Measurements from ENCODE around the gene CD99.
"Not testable (repeated sequence)": the region's sequence is repeated elsewhere in the genome, so short reads cannot be mapped to it uniquely, and the experiment has no call there.

Gene CD99

DNA sequence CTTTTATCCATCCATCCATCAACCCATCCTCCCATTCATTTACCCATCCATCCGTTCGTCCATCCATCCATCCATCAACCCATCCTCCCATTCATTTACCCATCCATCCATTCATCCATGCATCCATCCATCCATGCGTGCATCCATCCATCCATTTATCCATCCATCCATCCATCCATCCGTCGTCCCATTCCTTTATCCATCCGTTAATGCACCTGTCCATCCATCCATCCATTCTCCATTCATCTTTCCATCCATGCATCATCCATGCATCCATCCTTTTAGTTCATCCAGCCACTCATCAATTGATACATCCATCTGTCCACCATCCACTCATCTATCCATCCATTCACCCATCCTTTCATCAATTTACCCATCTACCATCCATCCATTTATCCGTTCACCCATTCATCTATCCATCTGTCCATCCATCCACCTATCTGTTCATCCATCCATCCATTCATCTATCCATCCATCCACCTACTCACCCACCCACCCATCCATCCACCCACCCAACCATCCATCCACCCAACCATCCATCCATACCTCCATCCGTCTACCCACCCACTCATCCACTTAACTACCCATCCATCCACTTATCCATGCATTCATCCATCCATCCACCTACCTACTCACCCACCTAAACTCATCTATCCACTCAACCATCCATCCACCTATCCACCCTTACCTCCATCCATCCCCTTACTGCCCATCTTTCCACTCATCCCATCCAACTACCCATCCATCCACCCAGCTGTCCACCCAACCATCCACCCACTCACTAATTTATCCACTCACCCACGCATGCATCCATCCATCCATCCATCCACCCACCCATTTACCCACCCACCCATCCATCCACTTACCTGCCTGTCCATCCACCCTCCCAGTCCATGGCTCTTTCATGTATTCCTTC is 9.6 kb downstream of the CD99 start:
- no peak for DNase-seq

DNA sequence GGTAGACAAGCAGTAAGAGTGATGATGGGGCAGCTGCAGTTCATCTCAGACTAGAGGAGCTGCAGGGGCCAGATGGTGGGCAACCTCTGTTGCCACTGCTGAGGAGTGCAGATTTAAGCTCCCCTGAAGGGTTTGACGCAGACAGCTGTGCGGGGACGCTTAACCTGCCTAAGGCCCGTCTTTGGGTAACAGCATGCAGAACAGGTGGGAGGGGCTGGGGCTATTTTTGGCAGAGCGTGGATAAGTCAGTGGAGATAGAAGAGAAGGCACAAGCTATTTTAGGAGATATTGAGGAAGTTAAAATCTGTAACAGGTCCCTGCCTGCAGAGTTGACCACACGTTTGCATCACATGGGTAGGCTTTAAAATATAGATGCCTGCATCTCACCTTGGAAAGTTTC is 10.5 kb downstream of the CD99 start:
- no peak for DNase-seq

DNA sequence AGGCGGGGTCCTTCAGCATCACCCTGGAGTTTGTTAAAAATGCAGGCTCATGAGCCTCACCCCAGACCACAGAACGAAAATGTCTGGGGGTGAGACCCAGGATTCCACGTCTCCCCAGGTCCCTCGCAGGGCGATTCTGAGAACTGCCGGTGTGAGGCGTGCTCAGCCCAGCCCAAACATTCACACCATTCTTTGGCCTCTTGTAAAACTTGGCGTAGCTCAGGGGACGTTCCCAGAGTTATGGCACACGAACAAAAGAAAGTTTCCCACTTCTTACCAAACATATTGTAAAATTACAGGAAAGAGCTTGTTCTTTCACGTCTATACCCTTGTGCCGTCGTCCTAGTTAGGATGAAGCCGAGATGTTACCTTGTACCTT is 12.9 kb downstream of the CD99 start:
- DNase-seq, result no peak

DNA sequence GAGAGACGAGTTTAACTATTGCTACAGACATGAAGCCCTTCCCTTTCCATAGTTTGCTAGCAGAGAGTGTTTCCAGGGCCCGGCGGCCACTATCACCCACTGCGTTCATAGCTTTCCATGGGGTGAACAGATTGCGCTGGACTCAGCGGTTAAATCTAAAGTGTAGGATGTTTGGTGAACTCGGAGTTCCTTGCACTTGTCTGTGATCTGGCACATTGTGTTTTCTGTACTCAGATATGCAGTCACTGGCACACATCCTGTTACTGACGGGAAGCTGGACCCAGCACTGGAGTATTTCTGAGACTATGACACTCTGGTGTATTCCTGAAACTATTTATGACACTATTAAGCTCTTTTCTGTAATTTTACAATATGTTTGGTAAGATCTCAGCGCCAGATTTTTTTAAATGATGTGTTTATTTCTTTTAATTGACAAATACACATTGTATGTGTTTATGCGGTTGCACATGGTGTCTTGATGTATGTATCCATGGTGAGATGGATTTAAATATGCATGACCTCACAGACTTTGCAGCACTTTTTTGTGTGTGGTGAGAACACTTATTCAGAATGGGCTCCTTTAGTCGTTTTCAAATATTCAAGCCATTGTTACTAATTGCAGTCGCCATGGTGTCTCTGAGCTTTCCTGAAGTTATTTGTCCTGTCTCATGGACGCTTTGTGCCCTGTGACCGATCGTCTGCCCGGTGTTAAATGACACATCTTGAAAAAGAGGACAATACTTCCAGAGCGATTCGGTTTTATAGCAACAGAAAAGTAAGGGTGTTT is 14.1 kb downstream of the CD99 start:
- no peak for DNase-seq

DNA sequence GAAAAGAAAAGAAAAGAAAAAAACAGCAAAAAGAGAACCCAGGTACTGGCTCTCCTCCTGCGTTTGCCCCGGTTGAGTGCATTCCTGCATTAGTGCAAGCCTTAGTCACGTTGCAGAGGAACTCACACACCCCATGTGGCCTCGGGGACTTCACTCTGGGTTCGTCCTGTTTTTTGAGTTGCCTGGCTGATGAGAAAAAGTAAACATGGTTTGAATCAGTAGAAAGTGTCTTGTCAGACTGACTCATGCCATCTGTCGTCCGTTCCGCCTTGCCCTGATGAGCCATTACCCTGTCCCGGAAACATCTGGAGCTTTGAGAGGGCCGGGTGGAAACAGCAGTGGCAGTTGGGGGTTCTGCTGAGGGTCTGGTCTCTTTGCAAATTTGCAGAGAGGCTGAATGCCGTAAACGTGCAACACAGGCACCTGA is 16.3 kb downstream of the CD99 start:
- DNase-seq, result peak; percentile 37 to 53

DNA sequence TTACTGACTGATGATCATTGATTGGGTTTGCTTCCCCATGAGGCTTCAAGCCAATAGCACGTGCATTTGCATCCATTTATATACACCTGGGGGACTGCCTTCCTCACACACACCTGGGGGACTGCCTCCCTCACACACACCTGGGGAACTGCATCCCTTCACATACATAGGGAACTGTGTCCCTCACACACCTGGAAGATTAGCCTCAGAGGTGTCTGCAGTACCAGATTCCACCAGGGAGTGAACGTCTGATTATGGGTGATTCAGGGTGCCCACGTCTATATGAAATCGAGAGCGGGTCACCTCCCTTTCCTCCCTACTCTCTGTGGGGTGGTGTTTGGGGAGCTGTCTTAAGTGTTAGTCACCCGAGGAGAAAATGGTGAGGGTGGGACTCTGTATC is 16.9 kb downstream of the CD99 start:
- DNase-seq, result no peak

DNA sequence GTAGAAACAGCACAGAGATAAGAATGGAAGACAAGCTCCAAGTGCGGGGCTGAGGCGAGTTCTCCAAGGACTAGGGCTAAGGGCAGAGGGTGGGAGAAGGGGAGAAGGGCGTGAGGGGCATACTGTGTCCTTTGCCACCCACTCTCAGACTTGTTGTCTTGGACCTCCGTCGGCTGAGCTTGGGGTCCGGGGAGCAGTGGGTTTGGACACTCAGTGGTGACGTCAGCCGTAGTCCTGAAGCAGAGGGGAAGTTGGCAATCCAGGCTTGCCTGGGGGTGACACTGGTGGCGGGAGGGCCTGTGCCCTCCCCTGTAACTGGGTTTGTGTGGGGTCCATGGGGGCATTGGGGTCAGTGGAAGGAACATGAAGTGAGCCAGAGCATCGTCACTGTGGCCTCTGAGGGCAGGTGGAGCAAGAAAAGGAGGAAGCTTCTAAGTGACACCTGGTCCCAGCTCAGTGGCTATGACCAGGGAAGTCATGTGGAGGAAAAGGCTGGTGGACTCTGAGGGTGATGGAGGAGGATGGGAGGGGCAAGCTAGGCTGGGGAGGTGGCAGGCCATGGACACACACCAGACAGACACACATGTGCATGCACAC is 17.6 kb downstream of the CD99 start:
- DNase-seq, result no peak

DNA sequence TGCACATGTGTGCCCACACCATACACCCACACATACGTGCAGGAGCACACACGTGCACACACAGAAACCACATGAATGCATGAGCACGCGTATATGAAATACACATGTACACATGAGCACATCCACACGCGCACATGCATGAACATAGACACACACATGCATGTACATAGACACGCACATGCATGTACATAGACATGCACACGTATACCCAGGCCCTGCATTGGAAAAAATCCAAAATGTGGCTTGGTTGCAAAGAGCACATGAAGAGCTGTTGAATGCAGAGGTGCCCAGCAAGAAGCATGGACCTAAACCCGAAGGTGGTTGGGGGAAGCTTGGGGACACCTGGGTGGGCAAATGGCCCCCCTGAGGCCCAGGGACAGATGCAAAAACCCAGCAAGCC is 18.5 kb downstream of the CD99 start:
- DNase-seq, result no peak

DNA sequence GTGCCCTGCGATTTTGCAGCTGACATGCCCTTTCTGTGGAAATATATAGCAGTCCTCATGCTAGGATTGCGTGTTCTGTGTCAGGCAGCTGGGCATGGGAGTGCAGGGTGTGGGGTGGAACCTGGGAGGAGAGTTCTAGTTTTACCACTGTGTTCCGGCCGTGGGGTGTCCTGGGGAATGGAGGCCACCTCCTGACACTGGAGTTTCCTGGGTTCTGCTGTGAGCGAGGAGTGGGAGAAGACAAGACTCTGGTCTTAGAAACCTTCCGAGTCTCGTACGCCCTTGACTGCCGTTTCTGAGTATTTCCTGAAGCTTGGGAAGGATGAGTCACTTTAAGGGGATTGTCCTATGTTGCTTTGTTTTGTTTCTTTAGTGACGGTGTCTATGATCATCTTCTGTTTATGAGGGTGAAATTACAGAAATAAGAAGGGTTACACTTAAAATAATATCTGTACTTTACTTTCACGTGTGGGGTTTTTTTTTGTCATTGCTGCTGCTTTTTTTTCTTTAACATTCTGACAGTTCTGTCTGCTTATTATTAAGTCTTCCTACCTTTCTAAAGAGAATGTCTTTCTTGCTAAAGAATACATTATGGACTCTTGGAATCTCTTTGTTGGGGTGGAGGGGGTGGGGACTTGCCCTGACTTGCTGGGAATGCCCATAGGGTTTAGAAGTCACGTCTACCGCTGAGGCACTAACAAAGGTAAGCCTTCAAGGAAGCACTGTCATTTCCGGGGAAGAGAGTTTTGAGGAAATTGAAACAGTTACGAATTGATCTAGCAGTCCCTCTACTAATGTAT is 19.1 kb downstream of the CD99 start:
- peak; percentile 52 to 55 for DNase-seq

DNA sequence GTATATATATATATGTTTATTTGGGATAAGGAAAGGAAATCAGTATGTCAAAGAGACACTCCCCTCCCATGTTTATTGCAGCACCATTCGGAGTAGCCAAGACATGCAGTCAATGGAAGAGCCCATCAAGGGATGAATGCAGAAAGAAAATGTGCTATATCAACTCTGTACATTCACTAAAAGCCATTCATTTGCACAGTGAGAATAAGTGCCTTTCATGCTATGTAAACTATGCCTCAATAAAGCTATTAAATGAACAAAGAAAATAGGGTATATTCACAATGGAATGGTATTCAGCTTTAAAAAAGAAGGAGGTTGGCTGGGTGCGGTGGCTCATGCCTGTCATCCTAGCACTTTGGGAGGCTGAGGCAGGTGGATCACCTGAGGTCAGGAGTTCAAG is 20.3 kb downstream of the CD99 start:
- no peak for DNase-seq

DNA sequence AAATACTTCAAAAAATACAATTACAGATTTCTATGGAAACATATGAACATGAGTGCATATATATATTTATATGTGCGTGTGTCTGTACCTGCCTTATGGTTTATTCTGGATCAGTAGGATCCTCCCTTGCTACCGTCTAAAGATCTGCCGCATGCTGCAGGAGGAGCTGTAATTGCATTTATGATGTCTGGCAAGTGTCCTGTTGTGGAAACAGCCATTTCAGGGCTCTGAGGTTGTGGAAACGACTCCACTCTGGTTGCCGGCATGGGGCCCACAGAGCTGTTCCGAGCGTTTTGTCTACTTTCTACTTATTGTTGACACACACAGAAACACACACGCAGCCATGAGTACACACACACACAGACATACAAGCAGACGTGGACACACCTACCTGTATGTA is 21.3 kb downstream of the CD99 start:
- DNase-seq, result no peak

DNA sequence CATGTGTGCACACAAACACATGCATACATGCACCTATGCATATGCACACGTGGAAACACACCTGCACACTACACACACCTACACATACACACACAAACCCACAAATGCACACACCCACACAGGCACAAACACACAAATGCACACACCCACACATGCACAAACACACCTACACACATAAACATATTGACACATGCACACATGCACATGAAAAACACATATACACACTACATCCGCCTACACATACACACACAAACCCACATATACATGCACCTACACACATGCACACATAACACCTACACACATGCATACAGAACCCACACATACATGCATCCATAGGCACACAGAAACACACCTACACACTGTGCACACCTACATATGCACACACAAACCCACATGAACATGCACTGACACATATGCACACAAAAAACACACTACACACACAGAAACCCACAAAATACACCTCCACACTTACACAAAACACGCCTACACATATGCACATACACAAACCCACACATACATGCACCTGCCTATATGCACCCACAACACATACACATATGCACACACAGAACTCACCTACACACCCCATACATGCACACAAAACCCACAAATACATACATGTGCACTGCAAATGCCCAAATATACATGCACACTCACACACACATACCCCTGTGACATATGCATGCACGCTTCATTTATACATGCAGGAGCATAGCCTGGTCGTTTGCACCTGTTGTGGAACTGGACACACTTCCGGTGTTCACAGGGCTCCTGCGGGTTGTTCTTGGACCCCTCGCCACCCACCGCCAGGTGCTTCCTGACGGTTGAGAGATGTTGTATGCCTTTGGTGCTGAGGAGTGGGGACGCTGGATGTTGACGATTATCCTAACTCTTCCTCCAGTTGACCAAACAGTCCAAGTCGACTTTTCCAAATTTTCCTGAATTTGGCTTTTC is 22.1 kb downstream of the CD99 start:
- no peak for DNase-seq

DNA sequence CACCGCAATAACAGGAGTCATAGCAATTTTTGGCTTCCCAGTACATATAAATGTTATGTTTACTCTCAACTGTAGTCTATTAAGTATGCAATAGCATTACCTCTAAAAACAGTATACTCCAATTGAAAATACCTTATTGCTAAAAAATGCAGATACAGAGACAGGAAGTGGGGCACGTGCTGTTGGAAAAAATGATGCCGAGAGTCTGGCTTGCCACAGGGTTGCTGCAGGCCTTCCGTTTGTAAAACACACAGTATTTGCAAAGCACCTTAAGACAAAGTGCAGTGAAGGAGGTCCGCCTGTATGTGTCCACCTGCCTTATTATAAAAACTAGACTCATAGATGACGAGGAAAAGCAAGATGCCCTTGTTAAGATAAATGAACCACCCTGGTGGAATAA is 23.5 kb downstream of the CD99 start:
- DNase-seq, result peak in 1 of 2 donors; percentile 28

DNA sequence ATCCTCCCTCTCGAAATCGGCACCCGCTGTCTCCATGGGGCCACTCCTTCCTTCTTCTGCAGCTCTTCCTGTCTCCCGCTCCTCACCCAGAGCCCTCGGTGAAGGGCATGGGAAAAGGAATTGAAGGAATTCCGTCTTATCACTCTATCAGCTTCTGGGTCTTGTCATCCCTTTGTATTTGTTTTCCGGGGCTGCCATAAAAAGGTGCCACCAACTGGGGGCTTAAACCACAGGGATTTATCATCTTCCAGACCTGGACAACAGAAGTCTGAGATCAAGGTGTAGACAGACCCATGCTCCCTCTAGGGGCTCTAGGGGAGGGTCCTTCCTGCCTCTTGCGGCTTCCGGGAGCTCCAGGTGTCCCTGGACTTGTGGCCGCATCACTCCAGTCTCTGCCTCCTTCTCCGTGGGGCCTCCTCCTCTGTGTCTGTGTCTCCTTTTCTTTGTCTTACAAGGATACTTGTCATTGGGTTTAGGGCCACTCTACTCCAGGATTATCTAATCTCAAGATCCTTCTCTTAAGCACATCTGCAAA is 24.0 kb downstream of the CD99 start:
- no peak for DNase-seq

DNA sequence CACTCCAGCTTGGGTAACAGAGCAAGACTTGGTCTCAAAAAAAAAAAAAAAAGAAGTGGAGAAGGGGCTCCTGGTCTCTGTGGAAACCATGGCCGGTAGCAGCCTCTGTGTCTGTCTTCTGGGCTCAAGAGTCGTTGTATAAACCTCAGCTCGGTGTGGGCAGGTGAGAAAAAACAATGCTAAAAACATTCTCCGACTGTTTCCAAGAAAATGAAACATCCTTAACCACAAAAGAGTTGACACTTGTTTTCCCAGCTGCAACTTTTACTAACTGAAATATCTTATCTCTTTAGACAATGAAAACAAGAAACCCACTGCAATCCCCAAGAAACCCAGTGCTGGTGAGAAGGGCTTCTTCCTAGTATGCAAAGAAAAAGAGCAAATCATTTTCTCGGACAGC is 26.2 kb downstream of the CD99 start:
- DNase-seq, result no peak

DNA sequence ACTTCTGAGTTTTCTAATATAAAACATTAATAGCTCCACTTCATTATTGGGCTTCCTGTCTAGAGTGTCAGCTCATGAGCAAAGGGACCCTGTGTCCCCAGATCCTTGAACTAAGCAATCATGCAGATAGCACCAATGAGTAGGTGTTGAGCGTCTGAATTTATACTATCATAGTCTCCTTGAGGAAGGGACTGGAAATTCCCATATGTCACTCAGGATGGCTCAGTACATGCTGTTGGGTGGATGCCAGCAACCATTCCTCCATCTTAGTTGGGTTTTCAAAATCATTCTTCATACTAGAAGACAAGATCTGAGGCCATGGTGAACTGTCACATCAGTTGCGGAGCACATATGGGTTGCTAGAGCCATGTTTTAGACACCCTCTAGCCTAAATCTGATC is 27.7 kb downstream of the CD99 start:
- DNase-seq, result no peak

DNA sequence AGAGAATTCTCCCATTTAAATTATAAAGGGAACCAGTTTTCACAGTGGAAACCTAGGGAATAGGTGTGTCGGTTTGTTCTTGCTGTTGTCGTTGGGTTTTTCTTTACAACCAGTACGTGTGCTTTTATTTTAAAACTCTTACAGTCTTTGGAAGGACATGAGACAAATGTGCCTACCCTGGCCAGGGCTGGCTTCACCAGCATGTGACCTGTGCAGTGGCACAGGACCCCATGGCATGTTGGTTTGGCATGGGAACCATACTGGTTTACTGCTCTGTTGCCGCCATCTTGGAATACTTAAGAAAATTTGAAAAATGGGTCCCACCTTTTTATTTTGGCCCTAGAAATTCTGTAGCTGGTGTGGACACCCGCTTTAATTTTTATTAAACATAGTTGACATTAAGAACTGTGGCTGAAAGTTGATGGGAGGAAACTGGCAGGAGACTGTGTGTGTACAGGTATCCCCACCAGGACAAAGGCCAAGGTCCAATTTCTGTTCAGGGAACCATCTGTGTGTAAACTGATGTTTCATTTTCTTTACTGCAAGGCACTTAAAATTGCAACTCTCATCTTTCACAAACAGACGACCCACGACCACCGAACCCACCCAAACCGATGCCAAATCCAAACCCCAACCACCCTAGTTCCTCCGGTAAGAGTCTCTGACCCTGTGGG is 28.8 kb downstream of the CD99 start:
- no peak for DNase-seq

DNA sequence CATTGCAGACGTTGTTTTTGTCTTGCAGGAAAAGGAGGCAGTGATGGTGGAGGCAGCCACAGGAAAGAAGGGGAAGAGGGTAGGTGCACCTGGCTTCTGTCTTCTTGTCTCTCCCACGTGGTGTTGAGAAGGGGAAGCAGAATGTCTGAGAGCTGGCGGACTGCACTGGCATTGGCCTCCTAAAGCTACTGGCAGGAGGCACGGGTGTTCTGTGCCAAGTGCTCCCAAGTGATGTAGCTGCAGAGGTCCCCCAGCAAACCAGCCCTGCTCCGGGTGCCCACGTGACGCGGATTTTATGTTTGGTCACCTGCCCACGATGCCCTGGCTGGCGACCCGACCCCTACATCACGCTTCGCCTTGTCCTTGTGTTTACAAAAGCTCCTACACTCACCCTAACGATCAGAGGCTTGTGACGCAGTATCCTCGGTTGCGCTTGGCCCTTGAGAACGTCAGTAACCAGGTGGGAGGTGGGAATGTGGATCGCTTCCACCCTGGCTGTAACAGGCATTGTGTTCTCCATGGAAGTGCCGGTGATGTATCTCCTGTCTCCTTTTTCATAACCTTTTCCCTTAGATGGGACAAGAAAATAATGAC is 32.3 kb downstream of the CD99 start:
- DNase-seq, result no peak

DNA sequence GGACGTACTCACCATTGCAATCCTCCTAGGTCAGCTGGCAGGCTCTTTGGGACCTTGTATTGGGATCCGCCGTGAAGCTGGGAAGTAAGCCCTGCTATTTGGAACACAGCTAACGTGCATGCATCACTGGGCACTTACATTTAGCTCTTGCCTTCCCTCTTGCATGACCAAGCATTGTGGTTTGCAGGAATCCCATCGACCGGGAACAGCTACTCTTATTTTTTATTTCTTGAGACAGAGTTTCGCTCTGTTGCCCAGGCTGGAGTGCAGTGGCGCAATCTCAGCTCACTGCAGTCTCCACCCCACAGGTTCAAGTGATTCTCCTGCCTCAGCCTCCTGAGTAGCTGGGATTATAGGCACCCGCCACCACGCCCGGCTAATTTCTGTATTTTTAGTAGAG is 36.2 kb downstream of the CD99 start:
- DNase-seq, result not testable (repeated sequence)

DNA sequence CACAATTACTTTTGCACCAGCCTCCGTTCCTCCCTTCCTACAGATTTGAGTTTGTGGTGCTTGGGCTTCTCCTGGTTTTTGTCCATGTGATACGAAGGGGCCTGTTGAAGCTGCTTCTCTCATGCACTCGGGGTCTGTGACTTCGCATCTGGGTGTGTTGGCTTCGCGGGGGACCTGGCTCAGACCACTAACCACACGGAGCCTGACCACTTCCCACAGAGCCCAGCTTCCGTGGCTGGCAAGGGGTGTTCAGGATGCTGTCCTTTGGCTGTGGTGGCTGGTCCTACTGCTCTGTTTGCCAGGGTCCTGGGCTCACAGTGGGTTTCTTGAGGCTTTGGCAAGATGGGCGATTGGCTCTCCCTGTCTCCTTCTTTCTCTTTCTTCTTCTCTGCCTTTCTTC is 41.0 kb downstream of the CD99 start:
- no peak for DNase-seq
